ENCODE measurements around the gene SIGLEC11.
"Not testable (repeated sequence)": the region's sequence is repeated elsewhere in the genome, so short reads cannot be mapped to it uniquely, and the experiment has no call there.

SIGLEC11 gene

GRCh38 chr19:49960980-49961379 is at the start of gene SIGLEC11:
Gene SIGLEC11, minus strand, starts transcription at chr19:49961172. Its CDS starts 91 bp downstream, at chr19:49961081.
- DNase-seq (ENCODE audit: low read depth), result not testable (repeated sequence)

- no peak for DNase-seq (ENCODE audit: low read depth)
Measured at GRCh38 chr19:50008532-50008931, 47.6 kb upstream of the SIGLEC11 start.

GRCh38 chr19:50007947-50008346 is 47.0 kb upstream of the SIGLEC11 start:
- DNase-seq (ENCODE audit: low read depth), result no peak

- DNase-seq (ENCODE audit: low read depth), result no peak
Measured at GRCh38 chr19:50007170-50007569, 46.2 kb upstream of the SIGLEC11 start.

- DNase-seq (ENCODE audit: low read depth), result no peak
Measured at GRCh38 chr19:50005428-50005827, 44.5 kb upstream of the SIGLEC11 start.

- DNase-seq (ENCODE audit: low read depth), result peak; percentile 91
Measured at GRCh38 chr19:50003810-50004419, 42.9 kb upstream of the SIGLEC11 start.

- no peak for DNase-seq (ENCODE audit: low read depth)
Measured at GRCh38 chr19:50003254-50003788, 42.3 kb upstream of the SIGLEC11 start.

- no peak for DNase-seq (ENCODE audit: low read depth)
Measured at GRCh38 chr19:50002386-50002960, 41.5 kb upstream of the SIGLEC11 start.

- no peak for DNase-seq (ENCODE audit: low read depth)
Measured at GRCh38 chr19:50001775-50002174, 40.8 kb upstream of the SIGLEC11 start.

GRCh38 chr19:50000841-50001557 is 40.0 kb upstream of the SIGLEC11 start:
- DNase-seq (ENCODE audit: low read depth), result no peak

GRCh38 chr19:50000038-50000840 is 39.3 kb upstream of the SIGLEC11 start:
- DNase-seq (ENCODE audit: low read depth), result no peak

GRCh38 chr19:49999371-50000010 is 38.5 kb upstream of the SIGLEC11 start:
- no peak for DNase-seq (ENCODE audit: low read depth)

GRCh38 chr19:49997709-49998108 is 36.7 kb upstream of the SIGLEC11 start:
- no peak for DNase-seq (ENCODE audit: low read depth)

- DNase-seq (ENCODE audit: low read depth), result no peak
Measured at GRCh38 chr19:49988433-49988832, 27.5 kb upstream of the SIGLEC11 start.

GRCh38 chr19:49988007-49988406 is 27.0 kb upstream of the SIGLEC11 start:
- DNase-seq (ENCODE audit: low read depth), result no peak

GRCh38 chr19:49987159-49987698 is 26.3 kb upstream of the SIGLEC11 start:
- DNase-seq (ENCODE audit: low read depth), result peak; percentile 79

- no peak for DNase-seq (ENCODE audit: low read depth)
Measured at GRCh38 chr19:49986354-49986753, 25.4 kb upstream of the SIGLEC11 start.

GRCh38 chr19:49985871-49986270 is 24.9 kb upstream of the SIGLEC11 start:
- DNase-seq (ENCODE audit: low read depth), result no peak

- no peak for DNase-seq (ENCODE audit: low read depth)
Measured at GRCh38 chr19:49984491-49984890, 23.5 kb upstream of the SIGLEC11 start.

- no peak for DNase-seq (ENCODE audit: low read depth)
Measured at GRCh38 chr19:49983645-49984229, 22.8 kb upstream of the SIGLEC11 start.
